HG03439 (cell line): Measurements from ENCODE around the gene SPAG7.
A peak's percentile ranks its signal among the peaks of the same experiment; 100 is the strongest.

ENCODE experiments used
- ATAC-seq: cut with Tn5 transposase; IDR thresholded peaks from one replicate; pipeline ENCODE4 v1.9.1; 2021; ENCODE audit warnings: mild to moderate bottlenecking, moderate library complexity; ENCODE audit not compliant: unreplicated experiment

SPAG7 gene

GRCh38 chr17:4967539-4968485 is at the start of gene SPAG7:
Gene SPAG7 (minus strand): TSS chr17:4967817. CDS start chr17:4967804, 13 bp downstream.
- peak; percentile 68 for ATAC-seq

- no peak for ATAC-seq
Measured at GRCh38 chr17:5014357-5014756, 46.7 kb upstream of the SPAG7 start.

- no peak for ATAC-seq
Measured at GRCh38 chr17:5011928-5012327, 44.3 kb upstream of the SPAG7 start.

- ATAC-seq: no peak
Measured at GRCh38 chr17:5003214-5003867, 35.7 kb upstream of the SPAG7 start.

GRCh38 chr17:5002121-5002788 is 34.6 kb upstream of the SPAG7 start:
- ATAC-seq: no peak

- no peak for ATAC-seq
Measured at GRCh38 chr17:5000237-5000639, 32.6 kb upstream of the SPAG7 start.

GRCh38 chr17:4999430-5000093 is 31.9 kb upstream of the SPAG7 start:
- ATAC-seq: no peak

GRCh38 chr17:4998732-4999429 is 31.3 kb upstream of the SPAG7 start:
- no peak for ATAC-seq

GRCh38 chr17:4998027-4998731 is 30.6 kb upstream of the SPAG7 start:
- peak; percentile 5 for ATAC-seq

GRCh38 chr17:4997302-4998026 is 29.8 kb upstream of the SPAG7 start, which contains the start of the genes INCA1 and KIF1C:
Gene INCA1 (minus strand): TSS chr17:4997522. CDS start chr17:4994437, 3,085 bp downstream.
Gene KIF1C (plus strand): TSS chr17:4997950. CDS start chr17:5000247, 2,297 bp downstream.
- ATAC-seq: peak; percentile 74

- no peak for ATAC-seq
Measured at GRCh38 chr17:4994081-4994595, 26.5 kb upstream of the SPAG7 start.

- ATAC-seq: no peak
Measured at GRCh38 chr17:4987767-4988567, 20.4 kb upstream of the SPAG7 start.

GRCh38 chr17:4986951-4987766 is 19.5 kb upstream of the SPAG7 start, which contains the start of gene CAMTA2:
Gene CAMTA2 (minus strand): TSS chr17:4987675. CDS start chr17:4986222, 1,453 bp downstream.
- peak; percentile 65 for ATAC-seq

GRCh38 chr17:4986403-4986802 is 18.8 kb upstream of the SPAG7 start:
- ATAC-seq: no peak

- ATAC-seq: no peak
Measured at GRCh38 chr17:4982305-4982704, 14.7 kb upstream of the SPAG7 start.

GRCh38 chr17:4980644-4981216 is 13.1 kb upstream of the SPAG7 start:
- ATAC-seq: no peak
